Activated CD8-positive, alpha-beta T cell treated with anti-CD3 and anti-CD28 coated beads for 36 hours (primary cell): ENCODE results near the gene TTLL5. TPM values are rescaled to one million over a fixed set of nuclear protein-coding genes. Genes with fewer than 3 reads are reported as not detected.

Source experiments
- ATAC-seq: fragments of 200-7000 bp; cut with Tn5 transposase; one replicate; pipeline ENCODE4 v1.10.0; 2021; ENCODE audit warnings: mild to moderate bottlenecking, moderate library complexity
- CTCF ChIA-PET: fragments of 350-600 bp; sonication (Branson Sonifier 250); formaldehyde crosslinking; loops from one replicate; lab custom pipeline; 2021; ENCODE audit warnings: antibody characterized with exemption; lab: Charles Lee
- POLR2A ChIA-PET: fragments of 350-600 bp; sonication (Branson Sonifier 250); formaldehyde crosslinking; loops from one replicate; lab custom pipeline; 2021; ENCODE audit warnings: antibody characterized with exemption; lab: Charles Lee
- DNase-seq: peaks from one replicate; pipeline ENCODE4 v3.0.0-alpha.2; 2020
- H3K27ac Mint-ChIP-seq: one replicate; pipeline ENCODE4 v1.8.0; 2021; ENCODE audit warnings: mild to moderate bottlenecking, mixed read lengths
- H3K27me3 Mint-ChIP-seq: one replicate; pipeline ENCODE4 v1.8.0; 2021; ENCODE audit warnings: mixed read lengths
- H3K36me3 Mint-ChIP-seq: one replicate; pipeline ENCODE4 v1.8.0; 2021; ENCODE audit warnings: low read depth, mixed read lengths
- H3K4me1 Mint-ChIP-seq: one replicate; pipeline ENCODE4 v1.8.0; 2021; ENCODE audit warnings: low read depth, mixed read lengths
- H3K4me3 Mint-ChIP-seq: one replicate; pipeline ENCODE4 v1.8.0; 2021; ENCODE audit warnings: mild to moderate bottlenecking, moderate library complexity, mixed read lengths
- H3K9me3 Mint-ChIP-seq: one replicate; pipeline ENCODE4 v1.8.0; 2021; ENCODE audit warnings: mixed read lengths
- intact Hi-C: fragments of 100-400 bp; cut with micrococcal nuclease; formaldehyde crosslinking; loops from one replicate; pipeline ENCODE4 v1.10.0; 2022
- total RNA-seq, 2 experiments: library from RNA; stranded (reverse); gene quantifications; one replicate each; pipeline ENCODE4 v1.2.3, GENCODE V29; 2021
- TF ChIP-seq, protein P1 (sequence below): fragments of 200-600 bp; IDR thresholded peaks from one replicate; pipeline ENCODE4 v1.8.0; 2022; ENCODE audit warnings: antibody characterized with exemption, mild to moderate bottlenecking

TTLL5 gene
- total RNA-seq, 2 experiments from 2014 or later: 23.6 to 27.2 TPM

DNA sequence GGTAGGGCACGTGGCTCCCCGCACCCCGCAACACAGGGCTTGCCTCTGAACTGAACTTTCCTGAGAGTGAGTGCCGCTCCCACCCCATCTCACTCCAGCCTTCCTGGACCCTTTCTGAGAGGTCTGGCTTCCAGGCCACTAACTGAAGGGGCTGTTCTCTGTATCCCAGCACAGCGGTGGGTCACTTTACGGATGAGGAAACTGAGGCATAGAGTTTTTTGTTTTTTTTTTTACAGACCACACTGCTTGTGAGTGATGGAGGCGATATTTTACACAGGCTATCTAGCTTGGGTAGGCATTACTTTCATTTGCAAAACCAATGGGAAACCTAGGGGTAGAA is 321.9 kb downstream of the TTLL5 start:
- Mint-ChIP-seq H3K9me3 (no peaks in the 10 kb centered on the region), H3K27me3 (no peaks in the 10 kb centered on the region), H3K36me3 (no peaks in the 10 kb centered on the region), H3K4me1 (peaks cover 43% of the 10 kb centered on the region), H3K27ac (peak overlapping the region; percentile 59), H3K4me3 (peak overlapping the region; percentile 80)
- POLR2A ChIA-PET: interaction anchor here (0.8 to 1.0 kb wide), 2 partner anchors 75 to 273 kb away, joined by 3 read pairs; no protein-coding TSS in a partner anchor
- TF ChIP-seq, protein P1, sequence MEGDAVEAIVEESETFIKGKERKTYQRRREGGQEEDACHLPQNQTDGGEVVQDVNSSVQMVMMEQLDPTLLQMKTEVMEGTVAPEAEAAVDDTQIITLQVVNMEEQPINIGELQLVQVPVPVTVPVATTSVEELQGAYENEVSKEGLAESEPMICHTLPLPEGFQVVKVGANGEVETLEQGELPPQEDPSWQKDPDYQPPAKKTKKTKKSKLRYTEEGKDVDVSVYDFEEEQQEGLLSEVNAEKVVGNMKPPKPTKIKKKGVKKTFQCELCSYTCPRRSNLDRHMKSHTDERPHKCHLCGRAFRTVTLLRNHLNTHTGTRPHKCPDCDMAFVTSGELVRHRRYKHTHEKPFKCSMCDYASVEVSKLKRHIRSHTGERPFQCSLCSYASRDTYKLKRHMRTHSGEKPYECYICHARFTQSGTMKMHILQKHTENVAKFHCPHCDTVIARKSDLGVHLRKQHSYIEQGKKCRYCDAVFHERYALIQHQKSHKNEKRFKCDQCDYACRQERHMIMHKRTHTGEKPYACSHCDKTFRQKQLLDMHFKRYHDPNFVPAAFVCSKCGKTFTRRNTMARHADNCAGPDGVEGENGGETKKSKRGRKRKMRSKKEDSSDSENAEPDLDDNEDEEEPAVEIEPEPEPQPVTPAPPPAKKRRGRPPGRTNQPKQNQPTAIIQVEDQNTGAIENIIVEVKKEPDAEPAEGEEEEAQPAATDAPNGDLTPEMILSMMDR: no peak
- DNase-seq: no peak
- ATAC-seq: no peak
- intact Hi-C loops: loop anchor here (5.0 kb wide), 1 partner anchor 76 kb away; no protein-coding TSS in a partner anchor
- CTCF ChIA-PET: interaction anchor here (0.7 to 9.1 kb wide), 20 partner anchors 11 to 417 kb away, joined by 3 to 143 read pairs (median 4); no protein-coding TSS in a partner anchor

DNA sequence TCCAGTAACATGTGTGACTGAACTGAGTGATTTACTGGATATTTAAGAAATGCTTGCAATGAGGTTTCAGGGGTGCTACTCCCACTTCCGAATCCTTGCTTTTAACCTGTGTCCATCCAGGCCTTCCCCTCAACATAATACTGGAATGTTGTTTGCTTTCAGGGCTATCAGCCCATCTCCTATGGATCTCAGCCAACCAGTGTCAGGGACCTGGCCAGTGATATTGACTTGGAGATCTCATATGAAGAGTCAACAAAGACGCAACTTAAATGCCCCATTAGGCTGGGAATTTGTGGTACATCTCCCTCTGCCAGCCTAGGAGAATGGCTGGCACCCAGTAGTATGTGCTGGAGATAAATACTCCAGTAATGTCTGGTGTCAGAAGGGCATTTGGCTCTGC is 323.6 kb downstream of the TTLL5 start:
- no peak overlapping the region for H3K4me3 Mint-ChIP-seq
- CTCF ChIA-PET: interaction anchor here (3.8 to 9.1 kb wide), 3 partner anchors 78 to 275 kb away, joined by 20 to 143 read pairs (median 82); no protein-coding TSS in a partner anchor

DNA sequence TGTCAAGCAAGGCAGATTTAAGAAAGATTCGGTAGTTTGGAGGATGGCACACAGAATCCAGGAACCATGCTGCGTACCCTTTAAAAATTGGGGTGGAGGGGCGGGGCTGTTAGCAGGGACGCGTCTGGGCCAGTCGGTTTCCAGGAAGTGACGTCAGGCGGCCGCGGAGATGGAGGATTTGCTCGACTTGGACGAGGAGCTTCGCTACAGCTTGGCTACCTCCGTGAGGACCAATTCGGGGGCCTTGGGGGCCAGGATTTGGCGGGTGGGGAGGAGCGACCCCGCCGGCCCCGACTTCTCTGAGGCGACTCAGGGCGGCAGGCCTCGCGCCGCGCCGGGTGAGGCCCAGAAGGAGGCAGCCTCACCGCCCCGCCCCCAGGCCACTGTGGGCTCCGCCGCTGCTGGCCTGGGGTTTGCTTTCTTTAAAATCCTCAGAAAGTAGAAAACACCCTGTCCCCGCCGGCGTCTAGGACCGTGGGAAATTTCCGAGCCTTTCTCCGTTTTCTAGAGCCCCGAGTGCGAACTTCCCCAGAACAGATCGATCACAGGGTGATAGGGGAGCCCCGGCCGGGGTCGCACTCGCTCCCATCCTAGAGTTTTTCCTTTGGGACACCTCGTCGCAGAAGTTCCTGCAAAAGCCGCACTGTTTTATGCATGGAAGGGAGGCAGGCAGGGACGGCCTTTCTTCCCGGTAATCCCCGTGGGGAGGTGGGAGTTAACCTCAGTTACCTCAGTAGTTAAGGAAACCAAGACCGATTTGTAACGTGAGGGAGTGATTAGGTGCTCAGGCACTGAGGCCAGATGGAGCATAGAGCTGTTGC is 324.8 kb downstream of the TTLL5 start, which contains the start of gene IFT43:
Gene IFT43, plus strand, starts transcription at position 146 of the 821 bp plus-strand sequence. Its CDS starts 24 bp downstream, at position 170.
- CTCF ChIA-PET: interaction anchor here (1.5 to 6.4 kb wide), 3 partner anchors 79 to 408 kb away, joined by 4 to 82 read pairs (median 20); no protein-coding TSS in a partner anchor
- H3K27me3 Mint-ChIP-seq: no peaks in the 10 kb centered on the region
- no peaks in the 10 kb centered on the region for H3K9me3 Mint-ChIP-seq
- peak; percentile 71 for ATAC-seq
- TF ChIP-seq, protein P1: no peak
- DNase-seq: peak; percentile 97
- H3K27ac Mint-ChIP-seq: peak within 1 kb of the TSS; percentile 62
- H3K4me3 Mint-ChIP-seq: peak within 1 kb of the TSS; percentile 84
- peaks cover 6% of the 10 kb centered on the region for H3K36me3 Mint-ChIP-seq
- POLR2A ChIA-PET: interaction anchor here (0.6 kb wide), 2 partner anchors 9 to 168 kb away, joined by 3 read pairs; no protein-coding TSS in a partner anchor
- H3K4me1 Mint-ChIP-seq: peaks cover 22% of the 10 kb centered on the region
- intact Hi-C loops: no loop called here

More for the DNA sequence above, 323.6 kb downstream of the TTLL5 start:
- intact Hi-C loops: loop anchor here (5.0 kb wide), 1 partner anchor 77 kb away; no protein-coding TSS in a partner anchor
- H3K36me3 Mint-ChIP-seq: peaks cover 4% of the 10 kb centered on the region
- DNase-seq (no peak), ATAC-seq (no peak)
- H3K27me3 Mint-ChIP-seq: no peaks in the 10 kb centered on the region
- TF ChIP-seq, protein P1: no peak
- H3K27ac Mint-ChIP-seq: no peak overlapping the region
- H3K4me1 Mint-ChIP-seq: peaks cover 27% of the 10 kb centered on the region
- H3K9me3 Mint-ChIP-seq: no peaks in the 10 kb centered on the region
- POLR2A ChIA-PET: no interaction called here

DNA sequence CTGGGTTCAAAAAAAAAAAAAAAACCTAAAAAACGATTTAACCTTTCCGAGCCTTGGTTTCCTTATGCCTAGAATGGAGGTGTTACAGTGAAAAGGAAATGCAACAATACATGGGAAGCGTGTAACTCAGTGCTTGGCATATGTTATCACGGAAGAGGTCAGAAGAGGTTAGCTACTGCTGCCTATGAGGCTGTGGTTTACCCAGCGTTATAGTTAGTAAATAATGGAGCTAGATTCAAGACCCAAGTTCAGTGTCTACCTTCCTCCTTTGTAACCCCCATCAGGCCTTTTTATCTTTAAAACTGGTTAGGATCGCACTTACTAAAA is 325.4 kb downstream of the TTLL5 start:
- intact Hi-C loops: no loop called here
- no peaks in the 10 kb centered on the region for H3K27me3 Mint-ChIP-seq
- no peak overlapping the region for H3K27ac Mint-ChIP-seq
- ChIA-PET POLR2A (interaction anchor here (0.8 kb wide), 1 partner anchor 11 kb away, joined by 3 read pairs; no protein-coding TSS in a partner anchor), CTCF (interaction anchor here (1.5 to 6.4 kb wide), 3 partner anchors 80 to 409 kb away, joined by 4 to 82 read pairs (median 20); no protein-coding TSS in a partner anchor)
- H3K9me3 Mint-ChIP-seq: no peaks in the 10 kb centered on the region
- H3K4me3 Mint-ChIP-seq: peak overlapping the region; percentile 84
- H3K4me1 Mint-ChIP-seq: peaks cover 16% of the 10 kb centered on the region
- ATAC-seq (no peak), DNase-seq (no peak)
- TF ChIP-seq, protein P1: no peak
- H3K36me3 Mint-ChIP-seq: peaks cover 6% of the 10 kb centered on the region
